GM12864 (cell line): ENCODE results near the gene MRPL51.

Source experiments
- DNase-seq: peaks from one replicate; pipeline ENCODE4 v3.0.0-alpha.2; 2011; ENCODE audit warnings: low read depth
- H3K4me3 ChIP-seq: 2 replicates; pipeline ENCODE4 v1.5.1; 2011; ENCODE audit warnings: mild to moderate bottlenecking, low read depth, low read length, control low read depth
- CTCF ChIP-seq: IDR thresholded peaks from 2 replicates; pipeline ENCODE4 v1.5.1; 2011; ENCODE audit warnings: low read depth, mild to moderate bottlenecking, moderate library complexity, low read length, control low read depth, inconsistent platforms; ENCODE audit errors: missing control alignments

Gene MRPL51

GRCh38 chr12:6534945-6535696, 42.1 kb upstream of the MRPL51 start:
- peak overlapping the region; percentile 80 for H3K4me3 ChIP-seq
- no peak for DNase-seq
- no peak for TF ChIP-seq CTCF

GRCh38 chr12:6534695-6534944, 41.6 kb upstream of the MRPL51 start:
- DNase-seq: no peak
- H3K4me3 ChIP-seq: peak overlapping the region; percentile 80
- TF ChIP-seq CTCF: no peak

- TF ChIP-seq CTCF: no peak
- H3K4me3 ChIP-seq: peak within 1 kb of the TSS; percentile 80
- DNase-seq: peak; percentile 89
Measured at GRCh38 chr12:6533923-6534694, 41.0 kb upstream of the MRPL51 start, which contains the start of gene GAPDH. TSS of gene GAPDH (plus strand) at chr12:6534517. CDS start at chr12:6534833, 316 bp downstream.

- no peak for DNase-seq
- peak overlapping the region; percentile 80 for H3K4me3 ChIP-seq
- TF ChIP-seq CTCF: no peak
Measured at GRCh38 chr12:6533653-6533922, 40.5 kb upstream of the MRPL51 start.

- no peak for DNase-seq
- no peak for TF ChIP-seq CTCF
- peak overlapping the region; percentile 80 for H3K4me3 ChIP-seq
Measured at GRCh38 chr12:6532927-6533652, 40.0 kb upstream of the MRPL51 start.

GRCh38 chr12:6532051-6532926, 39.2 kb upstream of the MRPL51 start:
- H3K4me3 ChIP-seq: peak overlapping the region; percentile 80
- TF ChIP-seq CTCF: no peak
- DNase-seq: no peak
